Endothelial cell of hepatic sinusoid (primary cell): ENCODE measurements around the gene TBX1.

Source experiments
- in situ Hi-C: cut with HindIII; loops from 2 replicates; pipeline ENCODE4 v1.10.0; 2017; ENCODE audit warnings: low sequenced_read_pairs

Gene TBX1

GRCh38 chr22:19760058-19760950 is at the start of gene TBX1:
TSS of gene TBX1 (plus strand) at chr22:19760778. CDS start at chr22:19760844, 66 bp downstream.
- in situ Hi-C loops = no loop called here

- in situ Hi-C loops = no loop called here
These were observed 47.3 kb upstream of the TBX1 start for GRCh38 chr22:19713245-19713644.

- in situ Hi-C loops = no loop called here
These were observed 46.8 kb upstream of the TBX1 start for GRCh38 chr22:19713650-19714311.

DNA sequence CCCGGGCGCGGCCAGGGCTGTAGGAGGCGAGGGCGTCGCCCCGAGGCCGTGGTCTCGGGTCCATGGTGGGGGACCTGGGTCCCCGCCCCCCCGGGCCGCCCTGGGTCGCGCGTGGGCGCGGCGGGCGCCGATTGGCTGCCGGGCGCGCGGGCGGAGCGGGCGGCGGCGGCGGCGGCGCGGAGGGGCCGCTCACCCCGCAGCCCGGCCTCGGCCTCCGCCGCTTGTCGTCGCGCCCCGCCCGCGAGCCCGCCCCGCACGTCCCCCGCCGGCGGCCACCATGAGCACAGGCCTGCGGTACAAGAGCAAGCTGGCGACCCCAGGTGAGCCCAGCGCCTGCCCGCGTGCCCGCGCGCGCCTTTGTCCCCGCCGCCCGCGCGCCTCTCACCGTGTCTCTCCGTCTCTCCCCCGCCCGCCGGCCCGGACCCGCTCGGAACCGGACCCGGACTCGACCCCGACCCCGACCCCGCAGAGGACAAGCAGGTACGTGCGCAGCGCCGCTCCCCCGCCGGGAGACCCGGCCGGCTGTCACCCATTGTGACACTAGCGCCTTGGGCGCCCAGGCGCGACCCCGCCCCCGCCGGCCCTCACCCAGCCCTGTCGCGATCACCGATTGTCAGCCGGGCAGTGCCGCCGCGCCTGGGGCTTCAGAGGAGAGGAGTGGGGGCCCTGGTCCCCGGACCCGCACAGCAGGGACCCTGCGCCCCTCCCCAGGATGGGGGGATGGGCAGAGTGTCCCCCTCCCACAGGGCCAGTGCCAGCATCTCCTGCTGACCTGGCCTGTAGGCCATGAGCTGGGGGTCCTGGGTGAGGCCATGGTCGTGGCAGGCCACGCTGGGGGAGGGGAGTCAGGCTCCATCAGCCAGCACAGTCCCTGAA is 46.0 kb upstream of the TBX1 start, which contains the start of gene SEPTIN5:
Gene SEPTIN5, plus strand, starts transcription at position 192 of the 876 bp plus-strand sequence. Its CDS starts 86 bp downstream, at position 278.
- in situ Hi-C loops = no loop called here

DNA sequence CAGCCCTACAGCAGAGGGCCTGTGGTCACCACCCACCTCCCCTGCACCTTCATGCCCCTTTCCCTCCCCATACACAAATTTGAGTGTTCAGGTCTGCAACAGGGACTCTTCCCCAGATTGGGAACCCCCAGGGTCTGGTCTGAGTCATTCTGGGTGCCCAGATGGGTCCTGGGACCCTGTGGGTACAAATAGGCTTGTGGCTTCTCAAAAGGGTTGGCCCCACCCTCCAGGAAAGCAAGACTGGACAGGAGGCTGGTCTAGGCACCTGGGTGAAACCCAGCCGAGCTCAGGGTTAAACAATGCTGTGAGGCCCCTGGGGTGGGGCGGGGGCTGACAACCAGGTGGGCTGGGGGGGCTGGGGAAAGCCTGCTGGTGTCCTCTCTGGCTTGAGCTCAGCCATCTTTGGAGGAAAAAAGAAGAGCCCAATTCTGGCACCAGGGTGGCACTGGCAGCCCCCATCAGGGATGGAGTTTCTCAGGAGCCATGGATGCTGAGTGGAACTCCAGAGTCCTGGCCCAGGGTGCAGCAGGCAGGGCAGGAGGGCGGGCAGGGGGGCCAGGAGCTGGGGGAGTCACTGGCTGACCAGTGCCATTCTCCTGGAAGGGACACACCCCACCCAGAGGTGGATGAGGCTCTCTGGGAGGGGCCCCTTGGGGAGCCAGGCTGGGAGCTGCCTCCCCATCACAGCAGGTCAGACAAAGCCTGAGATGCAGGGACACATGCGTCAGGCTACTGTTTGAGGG is 45.2 kb upstream of the TBX1 start:
- in situ Hi-C loops = no loop called here

DNA sequence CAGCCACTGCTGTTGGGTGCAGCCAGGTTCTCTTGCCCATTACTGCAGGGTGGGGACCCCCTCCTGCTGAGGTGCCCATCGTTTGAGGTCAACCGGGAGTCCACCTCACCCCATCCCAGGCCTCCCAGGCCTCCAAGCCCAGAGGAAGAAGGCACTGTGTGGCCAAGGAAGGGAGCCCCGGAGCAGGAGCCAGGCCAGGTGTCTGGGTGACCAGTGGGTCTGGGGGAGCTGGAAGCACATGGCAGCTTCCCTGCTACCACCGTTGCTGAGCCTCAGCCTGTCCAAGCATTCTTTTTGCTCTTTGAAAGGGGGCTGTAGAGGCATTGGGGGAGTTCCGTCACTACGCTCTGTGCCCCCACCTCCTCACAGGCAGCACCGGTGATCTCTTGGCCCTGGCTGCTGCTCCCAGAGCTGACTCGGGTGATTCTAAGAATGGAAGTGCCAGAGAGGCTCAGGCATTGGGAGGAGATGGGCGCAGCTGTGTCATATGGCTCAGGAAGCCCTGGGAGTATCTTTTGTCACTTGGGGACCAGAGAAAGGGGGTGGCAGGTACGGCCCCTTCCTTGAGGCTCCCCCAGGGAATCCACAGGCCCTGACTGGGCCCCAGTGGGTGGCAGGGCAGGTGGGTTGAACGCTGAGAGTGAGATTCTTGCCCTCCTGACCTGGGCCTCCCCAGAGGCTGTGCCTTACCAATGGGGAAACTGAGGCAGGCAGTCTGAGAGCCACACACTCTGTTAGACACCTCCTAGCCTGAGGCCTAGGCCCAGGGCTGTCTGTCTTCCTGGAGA is 44.3 kb upstream of the TBX1 start:
- in situ Hi-C loops = no loop called here

- in situ Hi-C loops = no loop called here
These were observed 43.8 kb upstream of the TBX1 start for GRCh38 chr22:19716829-19717105.

DNA sequence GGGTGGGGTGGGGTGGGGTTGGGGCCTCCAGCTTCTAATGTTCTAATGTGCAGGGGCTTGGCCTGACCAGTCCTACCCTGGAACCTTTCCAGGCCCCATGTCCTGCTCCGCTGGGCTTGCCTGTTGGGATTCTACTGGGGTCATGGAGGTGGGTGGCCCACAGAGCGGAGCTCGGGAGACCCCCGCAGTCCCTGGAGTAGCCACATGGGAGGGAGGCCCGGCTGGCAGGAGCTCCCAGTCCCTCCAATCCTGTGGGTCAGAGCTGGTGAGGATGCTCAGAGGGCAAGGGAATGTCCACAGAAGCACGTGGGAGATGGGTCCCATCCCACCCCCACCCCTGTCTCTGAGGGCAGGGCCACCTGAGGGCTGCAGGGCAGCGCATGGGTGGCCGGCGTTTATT is 43.4 kb upstream of the TBX1 start:
- in situ Hi-C loops = no loop called here

GRCh38 chr22:19717691-19718455 is 42.7 kb upstream of the TBX1 start:
- in situ Hi-C loops = no loop called here

- in situ Hi-C loops = no loop called here
These were observed 42.0 kb upstream of the TBX1 start for GRCh38 chr22:19718456-19719049.

DNA sequence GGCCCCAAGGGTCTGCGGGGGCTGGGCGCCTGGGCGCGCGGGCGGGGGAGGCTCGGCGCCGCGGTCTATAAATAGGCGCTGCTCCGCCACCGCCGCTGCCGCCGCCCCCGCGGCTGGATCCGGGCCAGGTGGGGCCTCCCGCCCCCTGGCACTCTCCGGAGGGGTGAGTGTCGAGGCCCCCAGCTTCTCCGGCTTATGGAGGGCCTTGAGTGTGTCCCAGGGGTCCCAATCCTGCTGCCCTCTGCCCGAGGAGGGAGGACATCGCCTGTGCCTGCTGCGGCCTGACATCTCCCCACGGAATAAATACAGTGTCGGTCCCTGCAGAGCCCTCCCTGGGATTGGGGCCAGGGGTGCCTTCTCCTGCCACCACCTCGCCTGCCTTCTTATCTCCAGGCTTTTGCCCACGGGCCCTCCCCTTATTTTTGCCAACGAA is 41.5 kb upstream of the TBX1 start:
- in situ Hi-C loops = no loop called here

DNA sequence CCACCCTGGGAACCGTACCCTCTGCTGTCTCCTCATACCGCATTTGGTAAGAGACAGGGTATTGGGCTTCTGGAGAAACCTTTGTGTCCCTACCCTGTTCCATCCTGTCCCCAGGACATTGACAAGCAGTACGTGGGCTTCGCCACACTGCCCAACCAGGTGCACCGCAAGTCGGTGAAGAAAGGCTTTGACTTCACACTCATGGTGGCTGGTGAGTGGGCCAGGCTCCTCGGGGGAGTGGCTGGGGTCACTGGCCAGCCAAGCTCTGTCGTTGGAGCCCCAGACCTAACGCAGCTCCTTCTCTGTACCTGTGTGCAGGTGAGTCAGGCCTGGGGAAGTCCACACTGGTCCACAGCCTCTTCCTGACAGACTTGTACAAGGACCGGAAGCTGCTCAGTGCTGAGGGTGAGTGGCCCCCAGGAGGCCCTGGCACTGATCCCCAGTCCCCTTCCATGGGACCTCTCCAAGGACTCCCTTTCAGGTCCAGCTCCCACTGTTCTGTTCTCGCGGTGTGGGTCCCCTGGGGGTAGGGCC is 41.0 kb upstream of the TBX1 start:
- in situ Hi-C loops = no loop called here

GRCh38 chr22:19720150-19720827 is 40.3 kb upstream of the TBX1 start:
- in situ Hi-C loops = no loop called here

DNA sequence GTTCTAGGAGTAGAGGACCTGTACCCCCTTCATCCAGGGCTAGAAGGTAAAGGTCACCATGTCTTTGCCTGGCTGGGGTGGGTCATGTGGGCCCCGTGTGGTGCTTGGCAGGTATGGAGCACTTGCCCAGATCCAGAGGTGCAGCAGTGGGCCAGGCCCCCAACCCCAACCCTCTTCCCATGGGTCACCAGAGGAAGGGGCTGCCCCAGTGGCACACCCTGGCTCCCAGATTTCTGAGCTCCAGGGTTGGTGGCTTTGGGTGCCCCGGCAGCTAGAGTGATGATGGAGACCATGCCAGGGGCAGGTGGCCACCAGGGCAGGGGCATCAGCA is 39.6 kb upstream of the TBX1 start:
- in situ Hi-C loops = no loop called here

- in situ Hi-C loops = no loop called here
These were observed 39.0 kb upstream of the TBX1 start for GRCh38 chr22:19721330-19722177.

- in situ Hi-C loops = no loop called here
These were observed 38.2 kb upstream of the TBX1 start for GRCh38 chr22:19722178-19722981.

DNA sequence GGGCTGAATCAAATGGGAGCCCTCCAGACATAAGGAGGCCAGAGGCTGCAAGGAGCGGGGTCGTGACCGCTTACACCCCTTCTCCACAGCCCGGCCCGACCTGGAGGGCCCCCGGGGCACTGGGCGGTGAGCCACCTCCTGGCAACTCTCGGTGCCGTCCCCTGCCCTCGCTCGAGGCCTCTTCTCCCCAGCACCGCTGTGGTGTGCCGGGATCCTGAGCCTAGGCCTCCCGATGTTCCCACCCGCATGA is 37.7 kb upstream of the TBX1 start:
- in situ Hi-C loops = no loop called here
